ENCODE data around the gene ANKS6. TPM values are rescaled to one million over a fixed set of nuclear protein-coding genes. Genes with fewer than 3 reads are reported as not detected.

ANKS6 gene
- total and polyA plus RNA-seq, 9 of the 15 experiments (the other 6 are each of a cell fraction or from before 2014, with no cell fraction given): 9.9 to 74.5 (median 36.9) TPM

GRCh38 chr9:98795295-98795955 lies 930 bp downstream of the ANKS6 start (continued):
- peak; percentile 60; the same call in 1 of the 2 replicates for TF ChIP-seq PKNOX1 (IDR thresholded peaks at IDR 0.05)
- no peak for TF ChIP-seq RREB1 (CRISPR knock-in tag; IDR thresholded peaks at IDR 0.05)
- 0 out of 2 replicates have a peak, but pooled peaks have one; percentile 12 for TF ChIP-seq USF1 (CRISPR knock-in tag; IDR thresholded peaks at IDR 0.05)
- no peak for TF ChIP-seq CBX2 (IDR thresholded peaks at IDR 0.05; ENCODE audit: insufficient read depth, low read length, poor library complexity, severe bottlenecking)
- TF ChIP-seq BCOR (IDR thresholded peaks at IDR 0.05): peak; percentile 83
- no peak for TF ChIP-seq NR1H2 (CRISPR knock-in tag; IDR thresholded peaks at IDR 0.05)
- no peak for TF ChIP-seq ELK3 (CRISPR knock-in tag; IDR thresholded peaks at IDR 0.05)
- peak in 1 of 2 experiments; percentile 48; a peak in 1 of 4 replicates for TF ChIP-seq HDAC1 (IDR thresholded peaks at IDR 0.05)
- TF ChIP-seq ERF (CRISPR knock-in tag; IDR thresholded peaks at IDR 0.05): no peak
- TF ChIP-seq PRMT5 (CRISPR knock-in tag; IDR thresholded peaks at IDR 0.05): no peak
- TF ChIP-seq RAD51 (IDR thresholded peaks at IDR 0.05; ENCODE audit: borderline replicate concordance, low read depth): no peak
- TF ChIP-seq KDM1A (IDR thresholded peaks at IDR 0.05): peak; percentile 75 to 83
- peak; percentile 73 for TF ChIP-seq ZFP36 (IDR thresholded peaks at IDR 0.05; ENCODE audit: low read depth, low read length, partially characterized antibody)

All from K562 (cell line).